Activated T-helper 1 cell treated with anti-CD3 and anti-CD28 coated beads, Interleukin-12 subunit alpha, Interleukin-12 subunit beta, Interleukin-2, Interleukin-4 antibody, amounts not matched to agents 30 ng/mL and 10 ng/mL and 1 ng/mL, durations not matched to agents 14 hours and 24 hours and 36 hours (primary cell): ENCODE data around the gene YIF1B. TPM values are rescaled to one million over a fixed set of nuclear protein-coding genes. Genes with fewer than 3 reads are reported as not detected.
A peak's percentile ranks its signal among the peaks of the same experiment; 100 is the strongest.
"Not testable (repeated sequence)": the region's sequence is repeated elsewhere in the genome, so short reads cannot be mapped to it uniquely, and the experiment has no call there.

Source experiments
- DNase-seq: peaks from one replicate; pipeline ENCODE4 v3.0.0; 2021; ENCODE audit warnings: low spot score
- H3K27ac Mint-ChIP-seq: one replicate; pipeline ENCODE4 v1.8.0; 2021; ENCODE audit warnings: mild to moderate bottlenecking, mixed read lengths
- H3K27me3 Mint-ChIP-seq: one replicate; pipeline ENCODE4 v1.8.0; 2022; ENCODE audit warnings: mild to moderate bottlenecking, moderate library complexity, mixed read lengths; ENCODE audit not compliant: insufficient read depth
- H3K36me3 Mint-ChIP-seq: one replicate; pipeline ENCODE4 v1.8.0; 2021; ENCODE audit warnings: low read depth, mixed read lengths
- H3K4me1 Mint-ChIP-seq: one replicate; pipeline ENCODE4 v1.8.0; 2021; ENCODE audit warnings: low read depth, mixed read lengths
- H3K4me3 Mint-ChIP-seq: one replicate; pipeline ENCODE4 v1.8.0; 2021; ENCODE audit warnings: mild to moderate bottlenecking, moderate library complexity, mixed read lengths
- H3K9me3 Mint-ChIP-seq: one replicate; pipeline ENCODE4 v1.8.0; 2021; ENCODE audit warnings: mixed read lengths
- intact Hi-C: fragments of 100-400 bp; cut with micrococcal nuclease; formaldehyde crosslinking; loops from one replicate; pipeline ENCODE4 v1.15.1; 2024
- total RNA-seq: library from RNA; stranded (reverse); gene quantifications from 2 replicates; pipeline ENCODE4 v1.2.3, GENCODE V29; 2022

YIF1B gene
- total RNA-seq, 1 donor from 2014 or later, result 96.0 TPM

- H3K27me3 Mint-ChIP-seq, intact Hi-C loops, H3K9me3 Mint-ChIP-seq, H3K4me3 Mint-ChIP-seq, H3K36me3 Mint-ChIP-seq, H3K27ac Mint-ChIP-seq, DNase-seq: not testable (repeated sequence)
- peaks cover 36% of the 10 kb centered on the region for H3K4me1 Mint-ChIP-seq
These were observed 53.8 kb downstream of the YIF1B start for GRCh38 chr19:38261942-38262341.

GRCh38 chr19:38255383-38256014 is 60.2 kb downstream of the YIF1B start:
- Mint-ChIP-seq H3K4me3 (peak overlapping the region; percentile 83), H3K27me3 (peaks cover 8% of the 10 kb centered on the region), H3K4me1 (peaks cover 34% of the 10 kb centered on the region), H3K9me3 (no peaks in the 10 kb centered on the region), H3K36me3 (peaks cover 2% of the 10 kb centered on the region), H3K27ac (peak overlapping the region; percentile 83)
- intact Hi-C loops, result loop anchor here (1.0 kb wide), 4 partner anchors 9 to 353 kb away; partner anchors contain the start of genes CATSPERG and SPINT2
- DNase-seq, result no peak

GRCh38 chr19:38253788-38254187 is 62.0 kb downstream of the YIF1B start:
- H3K27ac Mint-ChIP-seq, result peak overlapping the region; percentile 23
- DNase-seq, result no peak

More at GRCh38 chr19:38253788-38254187, 62.0 kb downstream of the YIF1B start:
- Mint-ChIP-seq H3K27me3 (peaks cover 8% of the 10 kb centered on the region), H3K36me3 (peaks cover 2% of the 10 kb centered on the region), H3K4me1 (peaks cover 34% of the 10 kb centered on the region), H3K9me3 (no peaks in the 10 kb centered on the region), H3K4me3 (peak overlapping the region; percentile 75)
- intact Hi-C loops, result no loop called here

Other genes with a start within 250 kb of the YIF1B start
- 1.4 and 1.7 TPM in 2 replicates for gene DPF1, start 91.7 kb downstream of the YIF1B start, total RNA-seq
- gene PPP1R14A, start 59.6 kb downstream of the YIF1B start, total RNA-seq, result 65.1 and 66.9 TPM in 2 replicates
- 79.6 and 86.8 TPM in 2 replicates for gene SPINT2, start 51.4 kb downstream of the YIF1B start, total RNA-seq
- 0.71 TPM in 1 of 2 replicates, not detected in the other for gene C19orf33, start 11.7 kb downstream of the YIF1B start, total RNA-seq
- gene KCNK6, start 3.9 kb upstream of the YIF1B start, total RNA-seq, result 21.1 and 22.1 TPM in 2 replicates
- gene CATSPERG, start 19.9 kb upstream of the YIF1B start, total RNA-seq, result 3.0 and 4.8 TPM in 2 replicates
- 292 and 298 TPM in 2 replicates for gene PSMD8, start 58.6 kb upstream of the YIF1B start, total RNA-seq
- gene GGN, start 72.1 kb upstream of the YIF1B start, total RNA-seq, result 0.17 and 0.39 TPM in 2 replicates
- gene SPRED3, start 72.8 kb upstream of the YIF1B start, total RNA-seq, result 2.2 and 2.6 TPM in 2 replicates
- gene FAM98C, start 87.1 kb upstream of the YIF1B start, total RNA-seq, result 26.6 and 27.5 TPM in 2 replicates
- gene RASGRP4, start 110.3 kb upstream of the YIF1B start, total RNA-seq, result 1.5 and 1.8 TPM in 2 replicates
- gene RYR1, start 117.7 kb upstream of the YIF1B start, total RNA-seq, result 2.6 and 3.8 TPM in 2 replicates